Fibroblast of lung (primary cell): ENCODE data around the gene TTC39B. TPM values are rescaled to one million over a fixed set of nuclear protein-coding genes. Genes with fewer than 3 reads are reported as not detected.

Experiments used
- DNase-seq, 2 donors: peaks; one replicate each; pipeline versions ENCODE4 v3.0.0 to v3.0.0-alpha.2; 2010; ENCODE audit warnings: low read depth in 2 of 2
- H2AFZ ChIP-seq: 2 replicates; pipeline ENCODE4 v1.5.1; 2012; ENCODE audit warnings: low read length, control low read depth, inconsistent platforms
- H3K27ac ChIP-seq: 2 replicates; pipeline ENCODE4 v1.5.1; 2011; ENCODE audit warnings: low read length, control low read depth; ENCODE audit not compliant: insufficient read depth
- H3K27me3 ChIP-seq: 2 replicates; pipeline ENCODE4 v1.5.1; 2011; ENCODE audit warnings: mild to moderate bottlenecking, low read length; ENCODE audit not compliant: control insufficient read depth, insufficient read depth
- H3K36me3 ChIP-seq: 2 replicates; pipeline ENCODE4 v1.5.1; 2011; ENCODE audit warnings: low read length; ENCODE audit not compliant: control insufficient read depth, insufficient read depth
- H3K4me1 ChIP-seq: 2 replicates; pipeline ENCODE4 v1.5.1; 2011; ENCODE audit warnings: low read length; ENCODE audit not compliant: control insufficient read depth, insufficient read depth; ENCODE audit errors: extremely low read depth
- H3K4me2 ChIP-seq: 2 replicates; pipeline ENCODE4 v1.5.1; 2011; ENCODE audit warnings: low read length, control low read depth; ENCODE audit not compliant: insufficient read depth; ENCODE audit errors: extremely low read depth
- H3K4me3 ChIP-seq, 4 experiments: fragments of 200-600 bp in 1 of 4; sonication (generic) in 1 of 4; replicated peaks in 1 of 4; 2 replicates each; pipeline ENCODE4 v1.5.1; 2011 to 2016; ENCODE audit warnings: low read length in 4 of 4, low read depth in 3 of 4, mild to moderate bottlenecking in 3 of 4, control low read depth in 2 of 4, inconsistent platforms in 1 of 4, mixed read lengths in 1 of 4; ENCODE audit not compliant: insufficient read depth in 1 of 4; ENCODE audit errors: control extremely low read depth in 1 of 4
- H3K79me2 ChIP-seq: 2 replicates; pipeline ENCODE4 v1.5.1; 2012; ENCODE audit warnings: mild to moderate bottlenecking, low read length, inconsistent platforms; ENCODE audit not compliant: control insufficient read depth, insufficient read depth
- H3K9ac ChIP-seq: 2 replicates; pipeline ENCODE4 v1.5.1; 2011; ENCODE audit warnings: mild to moderate bottlenecking, low read length, control low read depth; ENCODE audit not compliant: insufficient read depth
- H3K9me3 ChIP-seq: 2 replicates; pipeline ENCODE4 v1.5.1; 2012; ENCODE audit warnings: low read depth, low read length; ENCODE audit not compliant: control insufficient read depth, insufficient read depth
- H4K20me1 ChIP-seq: 2 replicates; pipeline ENCODE4 v1.5.1; 2011; ENCODE audit warnings: low read length; ENCODE audit not compliant: control insufficient read depth, insufficient read depth; ENCODE audit errors: extremely low read depth
- EZH2 ChIP-seq: IDR thresholded peaks from 2 replicates; pipeline ENCODE4 v1.5.1; 2012; ENCODE audit warnings: low read length, control low read depth, mild to moderate bottlenecking; ENCODE audit errors: missing control alignments
- polyA plus RNA-seq, 2 donors: library from polyadenylated mRNA; depleted of rRNA in 1 of 2; stranded (reverse) in 1 of 2; unstranded in 1 of 2; fragments of >200 nt; gene quantifications; 2 replicates each; pipeline ENCODE4 v1.2.1, GENCODE V29; 2011 to 2012; ENCODE audit warnings: missing spikeins in 1 of 2
- total RNA-seq: library from RNA; depleted of rRNA; stranded (reverse); fragments of >200 nt; gene quantifications from 2 replicates; pipeline ENCODE4 v1.2.1, GENCODE V29; 2014
- TF ChIP-seq, protein P1 (sequence below), 2 donors: IDR thresholded peaks in 1 of 2; conservative IDR thresholded peaks in 1 of 2; 1 replicate in 1 of 2; 2 replicates in 1 of 2; pipeline ENCODE4 v1.5.1; 2011 to 2012; ENCODE audit warnings: low read length in 2 of 2, control low read depth in 1 of 2, inconsistent platforms in 1 of 2, low read depth in 1 of 2, mild to moderate bottlenecking in 1 of 2

TTC39B gene
- total and polyA plus RNA-seq, 2 donors (not counting 1 experiment from before 2014, with no cell fraction given) = 6.2 to 16.8 TPM

- Histone ChIP-seq H3K79me2 (no peaks in the 10 kb centered on the region), H3K27ac (no peak overlapping the region), H3K4me2 (no peak overlapping the region), H3K4me3 (no peak overlapping the region), H3K9ac (no peak overlapping the region), H3K9me3 (no peaks in the 10 kb centered on the region), H3K4me1 (no peaks in the 10 kb centered on the region), H4K20me1 (no peaks in the 10 kb centered on the region), H3K27me3 (no peaks in the 10 kb centered on the region), H3K36me3 (no peaks in the 10 kb centered on the region), H2AFZ (no peak overlapping the region)
- DNase-seq = no peak
- no peak for TF ChIP-seq EZH2
- TF ChIP-seq, protein P1, sequence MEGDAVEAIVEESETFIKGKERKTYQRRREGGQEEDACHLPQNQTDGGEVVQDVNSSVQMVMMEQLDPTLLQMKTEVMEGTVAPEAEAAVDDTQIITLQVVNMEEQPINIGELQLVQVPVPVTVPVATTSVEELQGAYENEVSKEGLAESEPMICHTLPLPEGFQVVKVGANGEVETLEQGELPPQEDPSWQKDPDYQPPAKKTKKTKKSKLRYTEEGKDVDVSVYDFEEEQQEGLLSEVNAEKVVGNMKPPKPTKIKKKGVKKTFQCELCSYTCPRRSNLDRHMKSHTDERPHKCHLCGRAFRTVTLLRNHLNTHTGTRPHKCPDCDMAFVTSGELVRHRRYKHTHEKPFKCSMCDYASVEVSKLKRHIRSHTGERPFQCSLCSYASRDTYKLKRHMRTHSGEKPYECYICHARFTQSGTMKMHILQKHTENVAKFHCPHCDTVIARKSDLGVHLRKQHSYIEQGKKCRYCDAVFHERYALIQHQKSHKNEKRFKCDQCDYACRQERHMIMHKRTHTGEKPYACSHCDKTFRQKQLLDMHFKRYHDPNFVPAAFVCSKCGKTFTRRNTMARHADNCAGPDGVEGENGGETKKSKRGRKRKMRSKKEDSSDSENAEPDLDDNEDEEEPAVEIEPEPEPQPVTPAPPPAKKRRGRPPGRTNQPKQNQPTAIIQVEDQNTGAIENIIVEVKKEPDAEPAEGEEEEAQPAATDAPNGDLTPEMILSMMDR (conservative IDR thresholded peaks at IDR 0.05 in 1 of 2, IDR thresholded peaks at IDR 0.05 in 1 of 2; ENCODE audit: low read depth in 1 of 2, low read length in 2 of 2) = no peak
Measured at GRCh38 chr9:15131094-15131493, 175.9 kb downstream of the TTC39B start.

GRCh38 chr9:15127831-15128230 is 179.2 kb downstream of the TTC39B start:
- no peak for TF ChIP-seq EZH2
- TF ChIP-seq, protein P1 (conservative IDR thresholded peaks at IDR 0.05 in 1 of 2, IDR thresholded peaks at IDR 0.05 in 1 of 2; ENCODE audit: low read depth in 1 of 2, low read length in 2 of 2) = no peak
- H3K9ac ChIP-seq = no peak overlapping the region
- H3K4me1 ChIP-seq = no peaks in the 10 kb centered on the region
- H4K20me1 ChIP-seq = no peaks in the 10 kb centered on the region
- no peaks in the 10 kb centered on the region for H3K9me3 ChIP-seq
- H3K4me3 ChIP-seq = no peak overlapping the region
- no peaks in the 10 kb centered on the region for H3K79me2 ChIP-seq
- H3K4me2 ChIP-seq = no peak overlapping the region
- no peak overlapping the region for H2AFZ ChIP-seq
- no peak overlapping the region for H3K27ac ChIP-seq
- DNase-seq = no peak
- H3K36me3 ChIP-seq = no peaks in the 10 kb centered on the region
- H3K27me3 ChIP-seq = no peaks in the 10 kb centered on the region

DNA sequence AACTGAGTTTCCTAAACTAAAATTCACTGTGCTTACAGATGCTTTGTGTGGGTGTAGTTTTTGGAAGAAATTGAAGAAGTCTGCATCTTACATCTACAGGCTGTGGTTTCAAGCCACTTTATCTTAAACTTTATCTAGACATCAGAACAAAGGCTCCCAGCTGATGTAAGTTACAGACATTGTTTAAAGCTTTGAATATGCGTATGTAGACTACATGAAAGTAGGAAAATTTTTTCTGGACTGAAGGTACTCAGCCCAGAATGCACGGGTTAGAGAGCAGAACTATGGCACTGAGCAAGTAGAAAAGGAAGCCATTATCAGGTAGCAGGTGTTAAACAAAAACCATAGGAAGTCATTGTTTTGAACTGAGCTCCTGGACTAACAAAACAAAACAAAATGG is 185.4 kb downstream of the TTC39B start:
- Histone ChIP-seq H3K4me3 (no peak overlapping the region), H3K79me2 (no peaks in the 10 kb centered on the region), H3K9me3 (no peaks in the 10 kb centered on the region), H3K27ac (no peak overlapping the region), H2AFZ (no peak overlapping the region), H4K20me1 (no peaks in the 10 kb centered on the region), H3K4me2 (no peak overlapping the region), H3K36me3 (no peaks in the 10 kb centered on the region), H3K9ac (no peak overlapping the region), H3K4me1 (no peaks in the 10 kb centered on the region), H3K27me3 (no peaks in the 10 kb centered on the region)
- no peak for TF ChIP-seq EZH2
- TF ChIP-seq, protein P1 (conservative IDR thresholded peaks at IDR 0.05 in 1 of 2, IDR thresholded peaks at IDR 0.05 in 1 of 2; ENCODE audit: low read depth in 1 of 2, low read length in 2 of 2) = no peak
- peak in 1 of 2 donors; percentile 36 for DNase-seq
